NCI-H345 treated with DMSO at 0.1 percent for 48 hours (cell line): Measurements from ENCODE around the gene TRRAP.
"Not testable (repeated sequence)": the region's sequence is repeated elsewhere in the genome, so short reads cannot be mapped to it uniquely, and the experiment has no call there.

Experiments used
- DNase-seq: peaks from one replicate; lab custom pipeline; 2025; ENCODE audit not compliant: unreplicated experiment; lab: John Stamatoyannopoulos, UW

Gene TRRAP

DNA sequence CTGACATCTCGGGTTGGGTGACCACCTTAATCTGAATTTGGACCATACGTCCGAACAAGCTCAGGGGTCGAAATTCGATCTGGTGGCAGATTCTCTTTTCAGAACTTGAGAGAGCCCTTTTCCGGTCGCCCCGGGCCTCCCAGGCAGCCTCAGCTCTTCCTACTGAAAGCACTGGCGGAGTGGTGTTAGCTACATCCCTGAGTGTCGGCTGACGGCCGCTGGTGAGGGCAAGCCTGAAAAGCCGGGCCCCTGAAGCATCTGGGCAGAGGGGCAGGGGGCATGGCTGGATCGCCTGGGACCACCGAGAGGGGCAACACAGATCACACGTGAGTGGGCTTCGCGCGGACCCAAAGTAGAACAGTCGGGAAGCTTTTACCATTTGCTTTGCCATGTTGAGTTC, 149.5 kb downstream of the TRRAP start:
- no peak for DNase-seq

DNA sequence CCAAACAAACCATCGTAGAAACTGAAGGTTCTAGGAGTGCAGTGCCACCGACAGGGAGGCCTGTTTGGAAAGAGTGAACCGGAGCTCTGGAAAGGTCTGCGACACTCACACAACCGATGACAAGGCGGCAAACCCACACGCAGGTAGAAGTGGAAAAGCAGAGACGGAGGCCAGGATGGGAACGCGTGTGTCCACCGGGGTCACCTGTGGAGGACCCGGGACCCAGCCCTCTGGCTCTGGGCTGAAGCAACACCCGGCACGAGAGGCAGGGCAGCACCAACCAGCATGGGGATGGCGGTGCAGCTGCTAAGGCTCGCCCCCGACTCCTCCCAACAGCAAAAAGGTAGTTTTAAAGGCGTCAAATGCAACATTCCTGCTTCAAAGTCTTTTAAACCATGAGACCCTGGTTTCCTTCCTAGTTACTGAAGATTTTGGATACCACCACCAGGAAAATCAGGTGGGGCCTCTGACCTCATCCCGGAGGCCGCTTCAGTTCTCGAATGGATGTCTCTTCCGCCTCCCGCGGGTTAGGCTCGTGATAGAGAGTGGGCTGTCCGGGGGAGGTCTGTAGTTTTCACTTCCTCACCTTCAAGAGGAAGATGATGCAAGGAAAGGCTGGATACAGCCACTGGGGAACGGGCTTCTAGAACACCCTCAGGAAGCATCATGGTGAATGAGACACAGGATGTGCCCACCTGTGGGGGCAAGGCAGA, 150.1 kb downstream of the TRRAP start:
- no peak for DNase-seq

DNA sequence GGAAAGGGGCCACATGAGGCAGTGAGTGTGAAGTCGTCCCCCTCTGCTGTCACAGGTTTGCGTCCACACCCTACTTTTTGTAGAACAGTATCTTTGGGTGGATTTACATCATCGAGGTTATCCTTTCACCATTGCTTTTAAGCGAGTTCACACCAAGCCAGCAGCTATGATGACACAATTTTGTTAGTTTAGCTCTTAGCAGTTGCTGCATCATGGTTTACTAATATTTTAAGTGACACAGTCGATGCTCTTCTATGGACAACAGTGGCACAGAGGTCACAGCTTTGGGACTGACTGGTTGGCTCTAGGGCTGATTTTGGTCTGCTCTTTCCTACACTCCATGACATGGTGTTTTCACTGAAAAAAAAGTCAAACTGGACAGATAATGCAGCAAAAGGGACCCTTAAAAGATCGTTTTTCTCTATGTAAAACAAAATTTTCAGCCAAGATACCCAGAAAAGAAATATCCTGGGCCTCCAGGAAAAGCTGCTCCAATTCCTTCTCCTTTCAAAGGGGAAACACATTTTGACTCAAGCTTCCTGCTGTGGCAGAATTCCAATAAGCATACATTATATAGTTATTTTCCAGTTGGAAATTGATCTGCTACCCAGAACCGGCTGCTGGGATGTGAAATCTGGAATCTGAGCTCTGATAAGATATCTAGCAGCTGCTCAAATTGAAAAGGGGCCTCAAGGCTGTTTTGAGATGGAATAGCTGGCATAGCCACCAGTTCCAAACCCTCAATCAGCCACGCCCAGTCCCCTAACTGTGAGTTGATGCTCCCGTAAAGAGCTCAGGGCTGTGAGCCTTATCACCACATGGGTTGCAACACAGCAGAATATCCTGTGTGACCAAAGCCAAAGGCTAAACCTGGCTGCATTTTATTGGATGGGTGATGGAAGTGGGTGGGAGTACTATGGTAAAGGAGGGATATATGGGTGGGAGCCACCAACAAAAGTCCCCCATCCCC, 151.4 kb downstream of the TRRAP start:
- DNase-seq = no peak

DNA sequence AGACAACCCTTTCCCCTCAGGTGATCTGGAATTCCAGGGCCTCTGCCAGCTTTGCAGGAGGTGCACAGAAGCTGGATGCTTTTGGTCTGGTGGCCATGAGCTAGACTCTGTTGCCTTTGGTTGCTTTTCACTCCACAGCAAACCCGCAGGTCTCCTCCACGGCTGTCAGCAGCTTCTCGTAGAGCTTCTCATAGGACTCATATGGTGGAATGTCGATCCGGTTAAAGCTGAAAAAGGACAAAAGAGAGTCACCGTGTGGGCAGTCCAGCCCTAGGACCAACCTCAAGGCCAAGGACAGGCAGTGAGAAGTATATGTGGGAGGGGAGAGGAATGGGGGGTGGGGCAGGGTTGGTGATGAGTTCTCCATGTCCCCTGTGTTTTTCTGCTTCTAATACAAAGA, 152.1 kb downstream of the TRRAP start:
- no peak for DNase-seq

DNA sequence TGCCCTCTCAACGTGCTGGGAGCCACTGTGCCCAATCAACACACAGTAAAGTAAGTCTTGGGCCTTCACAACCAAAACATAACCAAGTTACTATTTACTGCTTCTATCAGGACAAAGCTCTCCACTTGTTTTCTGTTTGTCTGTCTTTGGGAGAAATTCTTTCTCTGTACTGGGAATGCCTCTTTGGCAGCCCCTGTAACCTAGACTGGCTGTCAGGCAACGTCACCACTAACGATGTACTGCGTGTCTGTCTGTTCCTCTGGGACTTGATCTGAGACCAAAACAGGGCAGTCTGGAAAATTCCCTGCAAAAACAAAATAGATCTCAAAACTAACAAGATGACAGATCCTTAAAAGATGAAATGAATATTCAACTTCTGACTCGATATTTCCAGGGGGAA, 152.6 kb downstream of the TRRAP start:
- DNase-seq = no peak

DNA sequence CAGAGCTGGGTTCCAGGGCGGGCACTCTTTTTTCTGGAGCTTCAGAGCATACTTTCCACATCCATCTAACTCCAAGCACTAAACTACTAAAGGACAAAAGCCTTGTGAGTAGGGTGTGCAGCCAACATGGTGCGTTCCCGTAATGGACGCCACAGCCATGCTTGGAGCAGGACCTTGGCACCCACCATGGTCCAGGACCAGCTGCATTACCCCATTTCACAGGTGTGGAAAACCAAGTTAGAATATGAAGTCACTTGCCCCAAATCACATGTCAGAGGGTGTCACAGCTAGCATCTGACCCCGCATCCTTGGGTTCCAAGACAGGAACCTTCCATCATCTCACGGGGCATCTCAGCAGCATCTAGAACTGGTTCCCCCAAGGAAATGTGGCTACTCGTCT, 153.2 kb downstream of the TRRAP start:
- no peak for DNase-seq

DNA sequence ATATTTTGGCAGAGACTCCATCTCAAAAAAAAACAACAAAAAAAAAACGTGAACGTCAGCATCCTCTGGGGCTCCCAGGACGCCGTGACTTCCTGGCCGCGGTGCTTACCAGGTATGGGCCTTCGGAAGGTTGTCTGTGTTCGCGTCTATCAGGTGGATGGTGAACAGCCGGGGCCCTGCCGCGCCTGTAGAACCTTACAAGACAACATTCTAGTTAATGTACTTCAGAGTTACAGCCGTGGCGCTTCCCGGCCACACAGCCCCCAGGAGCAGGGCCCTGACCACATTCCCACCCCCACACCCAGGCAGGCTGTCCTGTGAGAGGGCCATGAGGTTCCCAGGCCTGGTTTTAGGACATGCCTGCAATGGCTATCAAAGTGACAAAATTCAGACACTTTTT, 154.6 kb downstream of the TRRAP start:
- no peak for DNase-seq

DNA sequence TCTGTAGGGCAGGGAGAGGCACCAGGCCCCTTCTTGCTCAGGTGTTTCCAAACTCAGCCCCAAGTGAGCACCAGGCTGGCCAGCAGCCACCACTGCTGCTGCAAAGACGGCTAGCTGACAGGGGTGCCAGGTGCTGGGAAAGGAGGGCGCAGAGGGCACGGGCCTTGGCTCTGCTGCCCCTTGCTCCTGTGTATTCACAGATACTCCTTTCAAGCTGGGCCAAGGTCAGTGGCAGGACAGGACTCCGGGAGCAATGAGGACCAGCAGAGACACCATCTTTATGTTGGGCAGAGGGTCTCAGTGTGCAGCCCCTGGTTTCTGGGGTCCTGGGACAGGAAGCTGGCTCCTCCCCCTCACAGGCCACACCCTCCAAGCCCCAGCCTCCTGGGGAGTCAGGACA, 155.4 kb downstream of the TRRAP start:
- DNase-seq = no peak

DNA sequence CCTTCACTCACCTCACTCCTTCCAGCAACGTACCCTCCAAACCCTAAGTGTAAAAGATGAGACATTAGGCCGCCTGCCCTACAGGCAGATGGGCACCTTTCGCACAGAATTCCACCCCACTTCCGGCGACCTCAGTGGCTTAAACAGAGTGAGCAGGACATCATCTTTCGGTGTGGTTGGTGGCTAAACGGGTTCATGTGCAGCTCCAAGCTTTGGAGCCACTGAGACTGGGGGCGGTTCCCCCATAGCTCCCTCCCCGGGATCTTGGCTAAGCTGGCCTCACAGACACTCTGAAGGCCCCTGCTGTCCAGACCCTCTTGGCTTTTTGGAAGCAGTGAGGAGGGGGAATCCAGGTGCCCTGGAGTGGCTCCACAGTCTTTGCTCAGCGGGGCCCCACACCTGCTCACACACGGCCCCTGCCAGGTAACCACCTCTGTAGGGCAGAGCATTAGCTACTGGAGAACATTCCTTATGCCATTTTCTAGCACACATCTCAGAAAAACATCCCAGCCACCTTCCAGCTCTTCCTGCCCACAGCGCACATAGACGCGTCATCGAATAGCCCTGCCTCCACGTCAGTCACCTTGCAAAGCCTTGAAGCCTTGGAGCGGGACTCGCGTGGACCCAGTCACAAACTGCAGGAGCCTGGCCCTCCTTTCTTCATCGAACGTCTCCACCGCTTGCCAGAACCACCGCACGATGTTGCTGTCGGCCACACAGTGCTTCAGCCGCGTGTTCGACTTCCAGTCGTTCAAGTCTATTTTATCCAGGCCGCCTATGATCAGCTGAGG, 156.8 kb downstream of the TRRAP start:
- DNase-seq = no peak

DNA sequence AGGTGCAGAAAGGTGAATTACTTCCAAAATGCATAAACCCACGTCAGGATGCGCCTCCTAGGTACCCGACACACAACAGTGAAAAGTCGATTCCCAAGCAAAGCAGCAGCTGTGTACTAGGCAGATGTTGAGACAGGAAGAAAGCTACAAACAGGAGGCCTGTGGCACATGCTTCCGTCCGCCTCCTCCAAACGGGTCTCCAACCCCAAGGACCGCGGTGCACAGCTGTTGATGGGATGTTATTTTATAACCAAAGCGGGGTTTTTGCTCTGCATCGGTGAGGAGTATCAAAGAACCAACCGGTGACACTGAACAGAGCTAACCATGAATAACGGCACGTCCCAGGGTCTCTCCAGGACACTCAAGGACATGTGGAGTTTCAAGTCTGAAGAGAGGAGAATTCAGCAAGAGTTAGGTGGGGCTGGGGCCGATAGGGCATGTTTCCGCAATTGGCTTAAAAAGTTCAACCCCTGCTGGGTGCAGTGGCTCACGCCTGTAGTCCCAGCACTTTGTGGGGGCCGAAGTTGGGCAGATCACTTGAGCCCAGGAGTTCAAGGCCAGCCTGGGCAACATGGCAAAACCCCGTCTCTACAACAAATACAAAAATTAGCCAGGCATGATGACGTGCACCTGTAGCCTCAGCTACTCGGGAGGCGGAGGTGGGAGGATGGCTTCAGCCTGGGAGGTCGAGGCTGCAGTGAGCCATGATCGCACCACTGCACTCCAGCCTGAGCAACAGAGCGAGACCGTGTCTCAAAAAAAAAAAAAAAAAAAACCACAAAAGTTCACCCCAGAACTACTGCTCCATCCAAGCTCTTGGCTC, 157.6 kb downstream of the TRRAP start:
- DNase-seq = no peak

DNA sequence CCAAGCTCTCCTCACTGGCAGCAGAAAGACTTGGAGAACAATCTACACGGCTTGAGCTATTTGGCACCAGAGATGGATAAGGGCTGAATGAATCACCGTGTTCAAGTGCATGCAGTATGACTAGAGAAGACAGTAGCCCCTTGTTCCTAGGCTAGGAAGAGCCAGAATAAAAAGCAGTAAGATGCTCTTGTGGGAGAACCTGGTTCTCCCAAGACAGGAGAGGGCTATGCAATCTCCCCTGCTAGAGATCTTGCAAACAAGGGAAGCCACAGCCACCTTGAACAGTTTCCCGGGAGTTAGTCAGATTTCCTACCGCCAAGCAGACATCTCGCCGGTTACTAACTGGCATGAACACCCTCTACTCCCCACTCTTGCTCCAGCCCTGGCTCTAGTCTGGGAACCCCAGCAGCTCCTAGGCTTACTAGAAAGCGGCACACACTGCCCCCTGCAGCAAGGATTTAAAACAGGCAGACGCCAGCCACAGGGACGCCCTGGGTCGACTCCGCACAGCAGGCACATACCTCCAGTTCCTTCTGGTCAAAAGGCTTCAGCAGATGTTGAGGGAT, 158.3 kb downstream of the TRRAP start:
- DNase-seq = no peak

DNA sequence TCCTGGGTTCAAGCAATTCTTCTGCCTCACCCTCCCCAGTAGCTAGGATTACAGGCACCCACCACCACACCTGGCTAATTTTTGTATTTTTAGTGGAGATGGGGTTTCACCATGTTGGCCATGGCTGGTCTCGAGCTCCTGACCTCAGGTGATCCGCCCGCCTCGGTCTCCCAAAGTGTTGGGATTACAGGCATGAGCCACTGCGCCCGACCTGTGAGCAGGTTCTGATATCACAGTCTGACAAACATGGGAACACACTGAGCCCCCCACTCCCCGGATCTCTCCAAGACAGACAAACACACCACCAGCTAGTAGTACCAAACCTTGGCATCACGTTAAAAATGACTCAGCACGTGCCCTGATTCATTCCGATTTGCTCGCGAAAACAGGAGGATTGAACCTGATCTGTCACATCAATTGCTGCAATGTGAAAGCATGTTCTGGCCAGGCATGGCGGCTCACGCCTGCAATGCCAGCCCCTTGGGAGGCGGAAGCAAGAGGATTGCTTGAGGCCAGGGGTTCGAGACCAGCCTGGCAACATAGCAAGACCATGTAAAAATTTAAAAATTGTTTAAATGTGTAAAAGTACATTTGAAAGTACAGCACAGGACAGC, 159.1 kb downstream of the TRRAP start:
- no peak for DNase-seq

DNA sequence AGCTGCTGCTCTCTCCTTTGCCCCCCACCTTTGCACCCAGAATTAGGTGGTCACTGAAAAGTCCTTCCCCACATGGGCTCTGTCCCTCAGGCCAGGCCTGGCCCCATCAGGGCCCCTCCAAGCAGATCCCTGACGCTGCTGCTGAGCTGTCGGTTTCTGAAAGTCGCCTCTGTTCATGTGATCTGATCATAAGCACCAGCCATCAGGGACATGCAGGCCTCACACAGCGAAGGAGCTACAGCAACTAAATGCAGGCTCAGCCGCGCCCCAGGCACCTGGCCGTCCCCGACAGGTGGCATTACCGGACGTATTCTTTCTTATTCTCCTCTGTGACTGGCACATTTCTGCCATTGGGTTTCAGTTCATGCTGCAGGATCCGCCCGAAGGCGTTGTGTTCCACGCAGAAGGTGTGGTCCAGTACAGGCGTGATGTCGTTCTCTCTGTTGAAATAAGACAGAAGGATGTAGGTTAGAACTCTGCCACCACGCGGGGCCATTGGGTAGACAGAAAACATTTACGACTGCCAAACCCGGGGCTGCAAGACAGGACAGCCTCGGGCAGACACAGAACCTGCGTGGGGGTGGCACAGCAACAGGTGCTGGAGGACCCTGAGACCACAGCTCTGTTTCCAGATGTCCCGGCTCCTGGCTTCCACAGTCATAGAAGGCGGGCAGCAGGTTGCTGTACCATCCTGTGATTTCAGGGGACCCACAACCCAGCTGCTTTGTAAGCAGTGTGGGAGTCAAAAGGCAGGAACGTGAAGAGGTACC, 159.9 kb downstream of the TRRAP start:
- DNase-seq = no peak

DNA sequence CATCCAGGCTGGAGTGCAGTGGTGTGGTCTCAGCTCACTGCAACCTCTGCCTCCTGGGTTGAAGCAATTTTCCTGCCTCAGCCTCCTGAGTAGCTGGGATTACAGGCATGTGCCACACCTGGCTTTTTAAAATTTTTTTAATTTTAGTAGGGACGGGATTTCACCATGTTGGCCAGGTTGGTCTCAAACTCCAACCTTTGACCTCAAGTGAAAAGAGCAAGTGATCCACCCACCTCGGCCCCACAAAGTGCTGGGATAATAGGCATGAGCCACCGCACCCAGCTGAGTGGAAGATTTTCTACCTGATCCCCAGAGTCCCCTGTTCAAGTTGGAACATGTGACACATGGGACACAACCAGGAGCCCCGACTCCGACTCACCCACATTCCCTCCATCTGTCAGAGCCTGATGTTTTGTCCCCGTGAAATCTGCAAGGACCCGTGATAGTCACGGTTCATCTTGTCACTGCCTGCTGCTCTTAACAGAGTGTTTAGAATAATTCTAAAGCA, 161.1 kb downstream of the TRRAP start:
- no peak for DNase-seq

DNA sequence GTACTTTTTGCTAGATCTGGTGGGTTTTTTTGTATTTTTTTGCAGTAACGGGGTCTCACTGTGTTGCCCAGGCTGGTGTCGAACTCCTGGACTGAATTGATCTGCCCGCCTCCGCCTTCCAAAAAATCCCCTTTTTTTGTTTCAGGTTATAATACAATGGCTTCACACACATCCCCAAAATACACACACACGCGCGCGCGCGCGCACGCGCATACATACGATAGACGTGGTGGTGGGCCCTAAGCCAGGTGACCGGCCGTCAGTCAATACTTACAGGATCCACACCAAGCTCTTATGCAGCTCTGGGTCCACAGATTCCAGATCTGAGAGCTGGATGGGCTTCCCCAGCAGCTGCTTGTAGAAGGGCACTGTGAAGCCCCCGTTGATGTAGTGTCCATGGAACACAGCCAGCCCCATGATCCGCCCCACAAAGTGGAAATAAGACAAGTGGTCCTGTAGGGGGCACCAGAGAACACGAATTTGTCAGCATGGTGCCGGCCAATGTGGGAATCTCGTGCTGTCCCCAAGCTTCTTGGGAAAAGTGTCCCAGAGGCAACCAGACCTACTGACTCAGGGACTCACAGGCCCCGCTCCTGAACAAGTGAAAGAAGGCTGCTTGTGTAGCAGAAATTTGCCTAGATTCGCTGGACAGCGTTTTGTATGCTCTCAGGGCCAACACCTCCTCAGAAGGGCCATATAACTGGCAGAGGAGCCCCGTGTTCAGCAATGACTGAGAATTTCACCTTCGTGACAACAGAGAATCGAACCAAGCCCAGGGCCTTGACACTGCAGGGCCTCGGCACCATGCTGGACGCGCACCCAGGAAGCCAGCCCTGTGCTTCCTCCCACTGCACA, 162.0 kb downstream of the TRRAP start:
- peak; percentile 37 for DNase-seq

DNA sequence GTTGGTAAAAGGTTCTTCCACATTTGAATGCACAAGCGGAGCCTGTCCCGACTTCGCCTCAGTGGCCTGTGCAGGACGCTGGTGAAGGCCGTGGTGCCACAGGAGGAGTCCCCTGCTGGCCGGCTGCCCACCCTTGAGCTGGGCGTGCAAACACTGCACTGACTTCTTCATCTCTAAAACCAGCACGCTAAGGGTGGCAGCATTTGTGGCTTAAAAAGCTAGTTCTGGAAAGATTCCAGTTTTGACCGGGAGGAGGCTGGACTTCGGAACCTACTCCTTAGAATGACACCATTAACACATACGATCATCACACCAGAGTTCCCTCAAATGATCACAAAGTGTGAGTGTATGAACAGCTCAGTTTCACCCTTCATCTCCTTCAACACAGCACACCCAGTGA, 163.2 kb downstream of the TRRAP start:
- no peak for DNase-seq

DNA sequence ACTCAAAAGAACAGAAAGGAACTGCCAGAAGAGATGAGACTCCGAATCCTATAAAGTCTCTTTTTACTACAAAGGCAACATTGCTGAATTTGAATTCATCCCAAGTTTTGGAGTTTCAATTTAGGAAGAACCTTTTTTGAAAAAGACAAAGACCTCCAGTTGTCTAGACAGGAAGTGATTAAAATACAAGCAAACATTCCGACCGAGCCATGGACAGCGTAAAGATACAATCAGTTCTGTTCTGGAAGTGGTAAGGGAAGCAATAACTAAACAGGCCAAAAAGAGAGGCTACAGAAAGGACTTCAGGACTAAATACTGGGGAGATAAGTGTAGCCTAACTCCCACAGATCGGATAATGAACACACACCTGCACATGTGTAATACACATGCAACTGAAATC, 164.6 kb downstream of the TRRAP start:
- no peak for DNase-seq

DNA sequence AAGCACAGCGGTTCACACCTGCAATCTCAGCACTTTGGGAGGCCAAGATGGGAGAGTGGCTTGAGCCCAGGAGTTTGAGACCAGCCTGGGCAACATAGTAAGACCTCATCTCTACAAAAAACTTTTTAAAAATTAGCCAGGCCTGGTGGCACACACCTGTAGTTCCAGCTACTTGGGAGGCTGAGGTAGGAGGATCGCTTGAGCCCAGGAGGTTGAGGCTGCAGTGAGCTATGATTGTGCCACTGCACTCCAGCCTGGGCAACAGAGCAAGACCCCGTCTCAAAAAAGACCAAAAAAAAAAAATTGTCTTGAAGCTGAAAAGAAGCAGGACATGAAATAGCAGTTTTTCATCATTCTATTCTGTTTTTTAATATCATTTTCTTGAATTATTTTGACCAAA, 166.5 kb downstream of the TRRAP start:
- DNase-seq = not testable (repeated sequence)
